ENCODE measurements around the gene HTRA3. TPM values are rescaled to one million over a fixed set of nuclear protein-coding genes. Genes with fewer than 3 reads are reported as not detected.

HTRA3 gene
- total and polyA plus RNA-seq, 2 donors, result 1.5 to 2.1 TPM

GRCh38 chr4:8270418-8270771 is 841 bp downstream of the HTRA3 start:
- no peak overlapping the region for H3K27ac ChIP-seq (ENCODE audit: low read depth in 1 of 2, low read length in 1 of 2)
- WGBS, result 50% methylated on average over 11 of the region's 11 CpGs
- peaks cover 44 to 62% of the 10 kb centered on the region in 2 donors for H3K27me3 ChIP-seq (ENCODE audit: control insufficient read depth in 2 of 2, insufficient read depth in 1 of 2, low read length in 1 of 2)
- H3K36me3 ChIP-seq (ENCODE audit: control insufficient read depth in 2 of 2, insufficient read depth in 2 of 2, low read length in 1 of 2), result no peaks in the 10 kb centered on the region
- peaks cover 3 to 4% of the 10 kb centered on the region in 2 donors for H3K4me1 ChIP-seq (ENCODE audit: control insufficient read depth in 2 of 2, insufficient read depth in 2 of 2, low read length in 2 of 2)
- peaks cover 0 to 2% of the 10 kb centered on the region in 2 donors for H3K9me3 ChIP-seq (ENCODE audit: control insufficient read depth in 2 of 2, insufficient read depth in 1 of 2, low read length in 1 of 2)
- DNase-seq (ENCODE audit: low read depth in 6 of 9, low spot score in 9 of 9), result no peak
- no peak overlapping the region for H3K4me3 ChIP-seq (ENCODE audit: low read length in 2 of 2)

GRCh38 chr4:8270912-8271815 is 1.6 kb downstream of the HTRA3 start:
- Histone ChIP-seq H3K27ac (ENCODE audit: low read depth in 1 of 2, low read length in 1 of 2) (no peak overlapping the region), H3K4me3 (ENCODE audit: low read length in 2 of 2) (no peak overlapping the region), H3K36me3 (ENCODE audit: control insufficient read depth in 2 of 2, insufficient read depth in 2 of 2, low read length in 1 of 2) (no peaks in the 10 kb centered on the region), H3K27me3 (ENCODE audit: control insufficient read depth in 2 of 2, insufficient read depth in 1 of 2, low read length in 1 of 2) (peaks cover 44 to 62% of the 10 kb centered on the region in 2 donors), H3K9me3 (ENCODE audit: control insufficient read depth in 2 of 2, insufficient read depth in 1 of 2, low read length in 1 of 2) (peaks cover 0 to 2% of the 10 kb centered on the region in 2 donors), H3K4me1 (ENCODE audit: control insufficient read depth in 2 of 2, insufficient read depth in 2 of 2, low read length in 2 of 2) (peaks cover 3 to 4% of the 10 kb centered on the region in 2 donors)
- DNase-seq (ENCODE audit: low read depth in 6 of 9, low spot score in 9 of 9), result no peak
- WGBS, result 95% methylated on average over 27 of the region's 27 CpGs

GRCh38 chr4:8271821-8272220 is 2.3 kb downstream of the HTRA3 start:
- H3K9me3 ChIP-seq (ENCODE audit: control insufficient read depth in 2 of 2, insufficient read depth in 1 of 2, low read length in 1 of 2), result peaks cover 0 to 2% of the 10 kb centered on the region in 2 donors
- no peak overlapping the region for H3K27ac ChIP-seq (ENCODE audit: low read depth in 1 of 2, low read length in 1 of 2)
- DNase-seq (ENCODE audit: low read depth in 6 of 9, low spot score in 9 of 9), result no peak
- peaks cover 44 to 62% of the 10 kb centered on the region in 2 donors for H3K27me3 ChIP-seq (ENCODE audit: control insufficient read depth in 2 of 2, insufficient read depth in 1 of 2, low read length in 1 of 2)
- H3K4me1 ChIP-seq (ENCODE audit: control insufficient read depth in 2 of 2, insufficient read depth in 2 of 2, low read length in 2 of 2), result peaks cover 3 to 4% of the 10 kb centered on the region in 2 donors
- H3K36me3 ChIP-seq (ENCODE audit: control insufficient read depth in 2 of 2, insufficient read depth in 2 of 2, low read length in 1 of 2), result no peaks in the 10 kb centered on the region
- H3K4me3 ChIP-seq (ENCODE audit: low read length in 2 of 2), result no peak overlapping the region
- 98% methylated on average over 10 of the region's 10 CpGs for WGBS

GRCh38 chr4:8272472-8273428 is 3.2 kb downstream of the HTRA3 start:
- H3K9me3 ChIP-seq (ENCODE audit: control insufficient read depth in 2 of 2, insufficient read depth in 1 of 2, low read length in 1 of 2), result peaks cover 0 to 2% of the 10 kb centered on the region in 2 donors
- peaks cover 44 to 56% of the 10 kb centered on the region in 2 donors for H3K27me3 ChIP-seq (ENCODE audit: control insufficient read depth in 2 of 2, insufficient read depth in 1 of 2, low read length in 1 of 2)
- H3K27ac ChIP-seq (ENCODE audit: low read depth in 1 of 2, low read length in 1 of 2), result no peak overlapping the region
- no peak for DNase-seq (ENCODE audit: low read depth in 6 of 9, low spot score in 9 of 9)
- H3K4me1 ChIP-seq (ENCODE audit: control insufficient read depth in 2 of 2, insufficient read depth in 2 of 2, low read length in 2 of 2), result peaks cover 3 to 4% of the 10 kb centered on the region in 2 donors
- H3K36me3 ChIP-seq (ENCODE audit: control insufficient read depth in 2 of 2, insufficient read depth in 2 of 2, low read length in 1 of 2), result no peaks in the 10 kb centered on the region
- no peak overlapping the region for H3K4me3 ChIP-seq (ENCODE audit: low read length in 2 of 2)
- WGBS, result 70% methylated on average over 30 of the region's 30 CpGs

- no peak overlapping the region for H3K4me3 ChIP-seq (ENCODE audit: low read length in 2 of 2)
- peaks cover 39 to 49% of the 10 kb centered on the region in 2 donors for H3K27me3 ChIP-seq (ENCODE audit: control insufficient read depth in 2 of 2, insufficient read depth in 1 of 2, low read length in 1 of 2)
- no peak overlapping the region for H3K27ac ChIP-seq (ENCODE audit: low read depth in 1 of 2, low read length in 1 of 2)
- 76% methylated on average over 13 of the region's 13 CpGs for WGBS
- H3K9me3 ChIP-seq (ENCODE audit: control insufficient read depth in 2 of 2, insufficient read depth in 1 of 2, low read length in 1 of 2), result peaks cover 0 to 2% of the 10 kb centered on the region in 2 donors
- peaks cover 3 to 8% of the 10 kb centered on the region in 2 donors for H3K4me1 ChIP-seq (ENCODE audit: control insufficient read depth in 2 of 2, insufficient read depth in 2 of 2, low read length in 2 of 2)
- H3K36me3 ChIP-seq (ENCODE audit: control insufficient read depth in 2 of 2, insufficient read depth in 2 of 2, low read length in 1 of 2), result no peaks in the 10 kb centered on the region
- no peak for DNase-seq (ENCODE audit: low read depth in 6 of 9, low spot score in 9 of 9)
These were observed 3.9 kb downstream of the HTRA3 start for GRCh38 chr4:8273450-8273849.

GRCh38 chr4:8274066-8274652 is 4.6 kb downstream of the HTRA3 start:
- Histone ChIP-seq H3K27ac (ENCODE audit: low read depth in 1 of 2, low read length in 1 of 2) (no peak overlapping the region), H3K27me3 (ENCODE audit: control insufficient read depth in 2 of 2, insufficient read depth in 1 of 2, low read length in 1 of 2) (peaks cover 32 to 42% of the 10 kb centered on the region in 2 donors), H3K4me3 (ENCODE audit: low read length in 2 of 2) (no peak overlapping the region), H3K9me3 (ENCODE audit: control insufficient read depth in 2 of 2, insufficient read depth in 1 of 2, low read length in 1 of 2) (peaks cover 0 to 2% of the 10 kb centered on the region in 2 donors), H3K36me3 (ENCODE audit: control insufficient read depth in 2 of 2, insufficient read depth in 2 of 2, low read length in 1 of 2) (no peaks in the 10 kb centered on the region), H3K4me1 (ENCODE audit: control insufficient read depth in 2 of 2, insufficient read depth in 2 of 2, low read length in 2 of 2) (peaks cover 3 to 14% of the 10 kb centered on the region in 2 donors)
- no peak for DNase-seq (ENCODE audit: low read depth in 6 of 9, low spot score in 9 of 9)
- 94% methylated on average over 21 of the region's 21 CpGs for WGBS

- peaks cover under 1 to 11% of the 10 kb centered on the region in 2 donors for H3K4me1 ChIP-seq (ENCODE audit: control insufficient read depth in 2 of 2, insufficient read depth in 2 of 2, low read length in 2 of 2)
- H3K27me3 ChIP-seq (ENCODE audit: control insufficient read depth in 2 of 2, insufficient read depth in 1 of 2, low read length in 1 of 2), result peaks cover 24 to 36% of the 10 kb centered on the region in 2 donors
- DNase-seq (ENCODE audit: low read depth in 6 of 9, low spot score in 9 of 9), result peak in 2 of 9 donors; percentile 26 to 42
- no peaks in the 10 kb centered on the region for H3K36me3 ChIP-seq (ENCODE audit: control insufficient read depth in 2 of 2, insufficient read depth in 2 of 2, low read length in 1 of 2)
- no peak overlapping the region for H3K27ac ChIP-seq (ENCODE audit: low read depth in 1 of 2, low read length in 1 of 2)
- peaks cover 0 to 2% of the 10 kb centered on the region in 2 donors for H3K9me3 ChIP-seq (ENCODE audit: control insufficient read depth in 2 of 2, insufficient read depth in 1 of 2, low read length in 1 of 2)
- no peak overlapping the region for H3K4me3 ChIP-seq (ENCODE audit: low read length in 2 of 2)
- WGBS, result 72% methylated on average over 19 of the region's 19 CpGs
These were observed 5.4 kb downstream of the HTRA3 start for GRCh38 chr4:8274765-8275547.

- H3K4me1 ChIP-seq (ENCODE audit: control insufficient read depth in 2 of 2, insufficient read depth in 2 of 2, low read length in 2 of 2), result peaks cover 0 to 11% of the 10 kb centered on the region in 2 donors
- no peak overlapping the region for H3K27ac ChIP-seq (ENCODE audit: low read depth in 1 of 2, low read length in 1 of 2)
- WGBS, result 80% methylated on average over 4 of the region's 4 CpGs
- H3K27me3 ChIP-seq (ENCODE audit: control insufficient read depth in 2 of 2, insufficient read depth in 1 of 2, low read length in 1 of 2), result peaks cover 19 to 30% of the 10 kb centered on the region in 2 donors
- peaks cover 0 to 2% of the 10 kb centered on the region in 2 donors for H3K9me3 ChIP-seq (ENCODE audit: control insufficient read depth in 2 of 2, insufficient read depth in 1 of 2, low read length in 1 of 2)
- H3K36me3 ChIP-seq (ENCODE audit: control insufficient read depth in 2 of 2, insufficient read depth in 2 of 2, low read length in 1 of 2), result no peaks in the 10 kb centered on the region
- DNase-seq (ENCODE audit: low read depth in 6 of 9, low spot score in 9 of 9), result no peak
- no peak overlapping the region for H3K4me3 ChIP-seq (ENCODE audit: low read length in 2 of 2)
These were observed 6.0 kb downstream of the HTRA3 start for GRCh38 chr4:8275548-8275910.

All from thymus (tissue), 11 donors.